Bronchial epithelial cell (primary cell): ENCODE data around the gene GTF3C4. TPM values are rescaled to one million over a fixed set of nuclear protein-coding genes. Genes with fewer than 3 reads are reported as not detected.

Source experiments
- DNase-seq: peaks from one replicate; pipeline ENCODE4 v3.0.0-alpha.2; 2010; ENCODE audit warnings: low read depth
- FAIRE-seq: peaks from 2 replicates; lab custom pipeline; 2011; peaks lifted over from hg19 to GRCh38; lab: Jason Lieb, UNC
- H3K27me3 ChIP-seq: 2 replicates; pipeline ENCODE4 v1.5.1; 2011; ENCODE audit warnings: low read length; ENCODE audit not compliant: control insufficient read depth, insufficient read depth
- H3K36me3 ChIP-seq: 2 replicates; pipeline ENCODE4 v1.5.1; 2011; ENCODE audit warnings: low read length; ENCODE audit not compliant: control insufficient read depth, insufficient read depth
- H3K4me3 ChIP-seq: 2 replicates; pipeline ENCODE4 v1.5.1; 2011; ENCODE audit warnings: mild to moderate bottlenecking, low read depth, low read length, control low read depth
- total RNA-seq: library from RNA; depleted of rRNA; stranded (reverse); fragments of >200 nt; gene quantifications from 2 replicates; pipeline ENCODE4 v1.2.1, GENCODE V29; 2014
- TF ChIP-seq, protein P1 (sequence below): IDR thresholded peaks from 2 replicates; pipeline ENCODE4 v1.5.1; 2011; ENCODE audit warnings: mild to moderate bottlenecking, moderate library complexity, low read length, control low read depth, inconsistent platforms; ENCODE audit not compliant: insufficient read depth, severe bottlenecking

The GTF3C4 gene
- total RNA-seq, 1 donor from 2014 or later, result 9.5 TPM

DNA sequence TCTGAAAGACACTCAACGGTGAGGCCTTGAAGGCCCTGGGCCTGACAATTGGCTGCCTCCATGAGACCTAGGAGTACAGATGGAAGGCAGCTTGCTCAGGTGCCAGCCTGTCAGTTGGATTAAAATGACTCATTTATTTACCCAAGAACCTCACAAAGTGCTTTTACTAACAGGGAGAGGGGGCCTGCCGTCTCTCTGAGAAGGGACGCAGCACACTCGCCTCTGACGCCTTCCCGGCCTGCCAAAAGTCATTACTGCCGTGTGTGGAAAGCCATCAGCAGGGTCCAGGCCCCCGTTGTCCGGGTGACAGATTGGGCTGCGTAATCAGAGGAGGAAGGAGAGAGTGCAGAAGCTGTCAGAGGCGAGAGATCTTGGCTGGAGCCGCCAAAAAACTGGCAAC, 32.9 kb upstream of the GTF3C4 start:
- H3K36me3 ChIP-seq, result peaks cover 5% of the 10 kb centered on the region
- TF ChIP-seq, protein P1, sequence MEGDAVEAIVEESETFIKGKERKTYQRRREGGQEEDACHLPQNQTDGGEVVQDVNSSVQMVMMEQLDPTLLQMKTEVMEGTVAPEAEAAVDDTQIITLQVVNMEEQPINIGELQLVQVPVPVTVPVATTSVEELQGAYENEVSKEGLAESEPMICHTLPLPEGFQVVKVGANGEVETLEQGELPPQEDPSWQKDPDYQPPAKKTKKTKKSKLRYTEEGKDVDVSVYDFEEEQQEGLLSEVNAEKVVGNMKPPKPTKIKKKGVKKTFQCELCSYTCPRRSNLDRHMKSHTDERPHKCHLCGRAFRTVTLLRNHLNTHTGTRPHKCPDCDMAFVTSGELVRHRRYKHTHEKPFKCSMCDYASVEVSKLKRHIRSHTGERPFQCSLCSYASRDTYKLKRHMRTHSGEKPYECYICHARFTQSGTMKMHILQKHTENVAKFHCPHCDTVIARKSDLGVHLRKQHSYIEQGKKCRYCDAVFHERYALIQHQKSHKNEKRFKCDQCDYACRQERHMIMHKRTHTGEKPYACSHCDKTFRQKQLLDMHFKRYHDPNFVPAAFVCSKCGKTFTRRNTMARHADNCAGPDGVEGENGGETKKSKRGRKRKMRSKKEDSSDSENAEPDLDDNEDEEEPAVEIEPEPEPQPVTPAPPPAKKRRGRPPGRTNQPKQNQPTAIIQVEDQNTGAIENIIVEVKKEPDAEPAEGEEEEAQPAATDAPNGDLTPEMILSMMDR, result no peak
- no peak for FAIRE-seq
- no peaks in the 10 kb centered on the region for H3K27me3 ChIP-seq
- DNase-seq, result peak; percentile 75
- no peak overlapping the region for H3K4me3 ChIP-seq

DNA sequence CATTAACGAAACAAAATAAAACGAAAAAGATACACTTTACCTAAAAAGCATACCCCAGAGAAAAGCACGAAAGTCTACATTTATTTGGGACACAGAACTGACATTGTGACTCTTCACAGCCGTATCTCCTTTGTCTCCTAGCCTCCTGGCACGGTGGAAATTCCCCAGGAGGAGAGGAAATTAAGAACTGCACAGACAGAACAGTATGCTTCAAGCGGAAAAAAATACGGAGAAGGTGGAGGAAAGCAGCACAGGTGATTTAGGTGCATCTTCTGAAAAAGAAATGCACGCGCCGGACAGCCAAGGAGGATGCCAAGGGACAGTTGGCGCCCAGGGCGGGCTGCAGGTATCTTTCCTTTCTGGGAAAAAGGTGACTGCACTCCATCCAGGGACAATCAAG, 32.5 kb upstream of the GTF3C4 start:
- FAIRE-seq, result no peak

DNA sequence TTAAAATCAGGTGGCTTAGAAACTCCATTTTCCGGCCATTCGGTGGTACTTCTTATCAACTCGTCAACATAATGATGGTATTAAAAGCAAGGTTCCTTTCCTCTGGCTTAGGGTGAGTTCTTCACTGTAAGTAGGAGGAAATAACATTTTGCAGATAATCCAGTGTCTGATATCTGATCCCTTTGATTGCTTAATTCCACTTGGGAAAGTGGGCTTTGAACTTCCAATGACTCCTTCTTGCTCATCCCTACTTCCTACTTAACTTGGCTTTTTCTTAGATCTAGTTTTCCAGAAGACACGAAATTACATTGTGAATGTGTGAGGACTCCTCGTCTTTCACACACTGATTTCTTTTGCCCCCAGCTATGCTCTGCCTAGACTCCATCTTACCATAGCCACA, 32.0 kb upstream of the GTF3C4 start:
- TF ChIP-seq, protein P1, result no peak
- Histone ChIP-seq H3K4me3 (no peak overlapping the region), H3K36me3 (peaks cover 5% of the 10 kb centered on the region), H3K27me3 (no peaks in the 10 kb centered on the region)
- peak; percentile 64 for DNase-seq
- no peak for FAIRE-seq

More for the DNA sequence above, 32.5 kb upstream of the GTF3C4 start:
- Histone ChIP-seq H3K27me3 (no peaks in the 10 kb centered on the region), H3K36me3 (peaks cover 5% of the 10 kb centered on the region), H3K4me3 (no peak overlapping the region)
- DNase-seq, result no peak
- TF ChIP-seq, protein P1, result no peak

DNA sequence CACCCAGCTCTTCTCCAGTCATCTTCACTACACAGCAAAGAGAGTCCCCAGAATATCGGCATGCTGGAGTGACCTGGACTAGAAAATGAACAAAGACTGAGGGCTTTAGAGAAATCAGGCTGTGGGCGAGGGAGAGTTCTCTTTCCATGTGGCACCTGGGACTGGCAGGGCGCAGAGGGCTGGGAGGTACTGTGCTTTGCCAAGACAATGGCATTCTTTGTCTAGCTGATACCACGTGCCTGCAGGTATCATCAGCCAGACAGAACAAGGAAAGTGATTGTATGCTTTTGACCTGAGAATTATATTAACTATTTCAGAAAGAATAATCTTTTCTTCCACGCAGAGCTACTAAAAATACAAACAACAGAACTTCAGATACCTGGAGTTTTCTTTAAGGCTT, 30.9 kb upstream of the GTF3C4 start:
- DNase-seq, result no peak
- no peak for FAIRE-seq
- Histone ChIP-seq H3K27me3 (no peaks in the 10 kb centered on the region), H3K36me3 (peaks cover 6% of the 10 kb centered on the region), H3K4me3 (no peak overlapping the region)
- TF ChIP-seq, protein P1, result no peak

DNA sequence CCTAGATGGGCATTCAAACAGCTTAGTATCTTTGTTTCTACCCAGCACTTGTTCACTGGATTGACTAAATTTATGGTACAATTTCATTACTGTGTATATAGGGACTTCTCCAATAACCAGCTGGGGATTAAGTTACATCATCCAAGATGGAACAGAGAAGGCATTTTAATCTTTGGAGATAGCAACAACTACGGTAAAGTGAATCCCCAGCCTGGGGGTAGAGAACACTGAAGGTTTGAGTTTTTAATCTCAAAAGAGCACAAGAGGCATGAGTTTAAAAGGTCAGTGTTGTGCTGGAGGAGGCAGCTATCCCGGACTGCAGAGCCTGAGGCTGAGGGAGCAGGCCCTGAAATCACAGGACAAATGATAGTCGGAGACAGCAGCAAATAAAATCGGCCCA, 29.0 kb upstream of the GTF3C4 start:
- Histone ChIP-seq H3K4me3 (no peak overlapping the region), H3K36me3 (peaks cover 10% of the 10 kb centered on the region), H3K27me3 (no peaks in the 10 kb centered on the region)
- DNase-seq, result no peak
- FAIRE-seq, result no peak
- TF ChIP-seq, protein P1, result no peak

DNA sequence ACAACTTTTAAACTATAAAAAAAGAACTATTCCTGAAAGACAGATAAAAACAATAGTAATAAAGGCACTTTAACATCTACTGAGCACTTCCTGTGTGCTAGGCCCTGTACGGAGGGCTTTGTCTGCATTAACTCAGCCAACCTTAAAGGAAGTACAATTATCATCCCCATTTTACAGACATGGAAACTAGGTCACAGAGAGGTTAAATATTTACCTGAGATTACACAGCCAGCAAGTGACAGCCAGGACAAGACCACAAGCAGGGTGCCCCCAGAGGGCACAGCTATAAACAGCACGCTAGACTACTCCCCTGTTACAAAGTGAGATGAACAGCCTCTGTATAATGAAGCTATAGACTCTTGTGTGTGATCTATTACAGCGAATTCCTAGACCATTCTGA, 26.0 kb upstream of the GTF3C4 start:
- DNase-seq, result no peak
- H3K36me3 ChIP-seq, result peaks cover 20% of the 10 kb centered on the region
- FAIRE-seq, result no peak
- no peaks in the 10 kb centered on the region for H3K27me3 ChIP-seq
- no peak overlapping the region for H3K4me3 ChIP-seq
- TF ChIP-seq, protein P1, result no peak
